Smooth muscle cell (in vitro differentiated cells): Measurements from ENCODE around the gene RASSF6. TPM values are rescaled to one million over a fixed set of nuclear protein-coding genes. Genes with fewer than 3 reads are reported as not detected.
"Not testable (repeated sequence)": the region's sequence is repeated elsewhere in the genome, so short reads cannot be mapped to it uniquely, and the experiment has no call there.

Experiments
- DNase-seq: peaks from one replicate; lab custom pipeline; 2025; ENCODE audit not compliant: unreplicated experiment; lab: John Stamatoyannopoulos, UW
- H2AFZ ChIP-seq: fragments of 200-600 bp; sonication (generic); 2 replicates; pipeline ENCODE4 v1.6.0; 2016; ENCODE audit warnings: antibody characterized with exemption, low read depth, mild to moderate bottlenecking
- H3F3A ChIP-seq: fragments of 200-600 bp; sonication (generic); 2 replicates; pipeline ENCODE4 v1.6.0; 2017; ENCODE audit warnings: antibody characterized with exemption, low read depth
- H3K27ac ChIP-seq: fragments of 200-600 bp; sonication (generic); 2 replicates; pipeline ENCODE4 v1.5.1; 2016; ENCODE audit warnings: low read depth, mild to moderate bottlenecking
- H3K27me3 ChIP-seq: fragments of 200-600 bp; sonication (generic); 2 replicates; pipeline ENCODE4 v1.6.1; 2016; ENCODE audit warnings: low read depth, mild to moderate bottlenecking
- H3K36me3 ChIP-seq: fragments of 200-600 bp; sonication (generic); 2 replicates; pipeline ENCODE4 v1.5.1; 2016; ENCODE audit warnings: low read depth
- H3K4me1 ChIP-seq: fragments of 200-600 bp; sonication (generic); 2 replicates; pipeline ENCODE4 v1.5.1; 2016; ENCODE audit warnings: low read depth
- H3K4me2 ChIP-seq: fragments of 200-600 bp; sonication (generic); 2 replicates; pipeline ENCODE4 v1.6.0; 2016; ENCODE audit warnings: mild to moderate bottlenecking
- H3K4me3 ChIP-seq: fragments of 200-600 bp; sonication (generic); 2 replicates; pipeline ENCODE4 v1.5.1; 2016; ENCODE audit warnings: mild to moderate bottlenecking
- H3K79me2 ChIP-seq: fragments of 200-600 bp; sonication (generic); 2 replicates; pipeline ENCODE4 v1.6.0; 2016; ENCODE audit warnings: low read depth, mild to moderate bottlenecking
- H3K9ac ChIP-seq: fragments of 200-600 bp; sonication (generic); 2 replicates; pipeline ENCODE4 v1.6.0; 2016; ENCODE audit warnings: low read depth
- H3K9me3 ChIP-seq: fragments of 200-600 bp; sonication (generic); replicated peaks from 2 replicates; pipeline ENCODE4 v1.5.1; 2016; ENCODE audit warnings: low read depth
- H4K20me1 ChIP-seq: fragments of 200-600 bp; sonication (generic); 2 replicates; pipeline ENCODE4 v1.6.0; 2016; ENCODE audit warnings: low read depth
- WGBS: methylation state at CpG from one replicate; pipeline ENCODE4 v1.1.7; 2016; ENCODE audit warnings: low lambda C conversion rate; 5-methylcytosine and 5-hydroxymethylcytosine counted together
- polyA plus RNA-seq: library from polyadenylated mRNA; unstranded; fragments of >200 nt; fragmentation: Nextera tagmentation; extraction: Ambion mirVana; gene quantifications from 2 replicates; pipeline ENCODE4 v1.2.1, GENCODE V29; 2016
- total RNA-seq: library from RNA; depleted of rRNA; stranded (reverse); fragments of >200 nt; gene quantifications from 2 replicates; pipeline ENCODE4 v1.2.3, GENCODE V29; 2014
- TF ChIP-seq, protein P1 (sequence below): fragments of 200-600 bp; sonication (generic); IDR thresholded peaks from 2 replicates; pipeline ENCODE4 v1.5.1; 2017; ENCODE audit warnings: borderline replicate concordance, mild to moderate bottlenecking, antibody characterized with exemption; ENCODE audit not compliant: insufficient read depth, poor library complexity, severe bottlenecking

The RASSF6 gene
- total and polyA plus RNA-seq, 2 experiments from 2014 or later: 0.09 TPM; not detected in 1

GRCh38 chr4:73665924-73666323 is 45.7 kb upstream of the RASSF6 start:
- not testable (repeated sequence) for H3K27me3 ChIP-seq, H3K36me3 ChIP-seq, H3K79me2 ChIP-seq, H3F3A ChIP-seq, H3K4me2 ChIP-seq, H3K4me3 ChIP-seq, DNase-seq, H3K9ac ChIP-seq, H4K20me1 ChIP-seq, H2AFZ ChIP-seq, H3K27ac ChIP-seq, H3K4me1 ChIP-seq, H3K9me3 ChIP-seq
- TF ChIP-seq, protein P1, sequence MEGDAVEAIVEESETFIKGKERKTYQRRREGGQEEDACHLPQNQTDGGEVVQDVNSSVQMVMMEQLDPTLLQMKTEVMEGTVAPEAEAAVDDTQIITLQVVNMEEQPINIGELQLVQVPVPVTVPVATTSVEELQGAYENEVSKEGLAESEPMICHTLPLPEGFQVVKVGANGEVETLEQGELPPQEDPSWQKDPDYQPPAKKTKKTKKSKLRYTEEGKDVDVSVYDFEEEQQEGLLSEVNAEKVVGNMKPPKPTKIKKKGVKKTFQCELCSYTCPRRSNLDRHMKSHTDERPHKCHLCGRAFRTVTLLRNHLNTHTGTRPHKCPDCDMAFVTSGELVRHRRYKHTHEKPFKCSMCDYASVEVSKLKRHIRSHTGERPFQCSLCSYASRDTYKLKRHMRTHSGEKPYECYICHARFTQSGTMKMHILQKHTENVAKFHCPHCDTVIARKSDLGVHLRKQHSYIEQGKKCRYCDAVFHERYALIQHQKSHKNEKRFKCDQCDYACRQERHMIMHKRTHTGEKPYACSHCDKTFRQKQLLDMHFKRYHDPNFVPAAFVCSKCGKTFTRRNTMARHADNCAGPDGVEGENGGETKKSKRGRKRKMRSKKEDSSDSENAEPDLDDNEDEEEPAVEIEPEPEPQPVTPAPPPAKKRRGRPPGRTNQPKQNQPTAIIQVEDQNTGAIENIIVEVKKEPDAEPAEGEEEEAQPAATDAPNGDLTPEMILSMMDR: peak; percentile 36
- 52% methylated on average over 7 of the region's 7 CpGs for WGBS

- H3K27ac ChIP-seq: no peak overlapping the region
- no peaks in the 10 kb centered on the region for H3K36me3 ChIP-seq
- no peak overlapping the region for H3K9ac ChIP-seq
- no peaks in the 10 kb centered on the region for H3K79me2 ChIP-seq
- H3K9me3 ChIP-seq: no peaks in the 10 kb centered on the region
- H3K4me1 ChIP-seq: no peaks in the 10 kb centered on the region
- no peaks in the 10 kb centered on the region for H3K27me3 ChIP-seq
- H3F3A ChIP-seq: no peaks in the 10 kb centered on the region
- no peak overlapping the region for H3K4me3 ChIP-seq
- H3K4me2 ChIP-seq: no peak overlapping the region
- no peak for DNase-seq
- no peak overlapping the region for H2AFZ ChIP-seq
- TF ChIP-seq, protein P1: no peak
- no peaks in the 10 kb centered on the region for H4K20me1 ChIP-seq
- 91% methylated on average over 1 of the region's 1 CpG for WGBS
These were observed 44.2 kb upstream of the RASSF6 start for GRCh38 chr4:73664470-73664869.

GRCh38 chr4:73663576-73663975 is 43.3 kb upstream of the RASSF6 start:
- H2AFZ ChIP-seq: no peak overlapping the region
- H3K9ac ChIP-seq: no peak overlapping the region
- TF ChIP-seq, protein P1: no peak
- H3K4me1 ChIP-seq: no peaks in the 10 kb centered on the region
- no peaks in the 10 kb centered on the region for H3K9me3 ChIP-seq
- H3F3A ChIP-seq: no peaks in the 10 kb centered on the region
- H3K4me3 ChIP-seq: no peak overlapping the region
- H3K79me2 ChIP-seq: no peaks in the 10 kb centered on the region
- H3K27ac ChIP-seq: no peak overlapping the region
- no peaks in the 10 kb centered on the region for H3K27me3 ChIP-seq
- H3K36me3 ChIP-seq: no peaks in the 10 kb centered on the region
- H3K4me2 ChIP-seq: no peak overlapping the region
- no peaks in the 10 kb centered on the region for H4K20me1 ChIP-seq
- DNase-seq: no peak

GRCh38 chr4:73662709-73663546 is 42.7 kb upstream of the RASSF6 start:
- no peak for DNase-seq
- no peak overlapping the region for H3K9ac ChIP-seq
- H3K4me3 ChIP-seq: no peak overlapping the region
- H3K9me3 ChIP-seq: no peaks in the 10 kb centered on the region
- H3F3A ChIP-seq: no peaks in the 10 kb centered on the region
- TF ChIP-seq, protein P1: peak; percentile 47
- peak overlapping the region; percentile 19 for H2AFZ ChIP-seq
- H3K4me2 ChIP-seq: peak overlapping the region; percentile 8
- 37% methylated on average over 6 of the region's 6 CpGs for WGBS
- no peaks in the 10 kb centered on the region for H4K20me1 ChIP-seq
- H3K4me1 ChIP-seq: no peaks in the 10 kb centered on the region
- no peak overlapping the region for H3K27ac ChIP-seq
- H3K79me2 ChIP-seq: no peaks in the 10 kb centered on the region
- H3K27me3 ChIP-seq: no peaks in the 10 kb centered on the region
- H3K36me3 ChIP-seq: no peaks in the 10 kb centered on the region
